Hepatocyte (in vitro differentiated cells): ENCODE results near the gene CCDC12.

Experiments used
- EZH2 ChIP-seq: fragments of 200-600 bp; sonication (generic); IDR thresholded peaks from 2 replicates; pipeline ENCODE4 v1.6.1; 2016; ENCODE audit warnings: antibody characterized with exemption, mild to moderate bottlenecking, borderline replicate concordance
- TF ChIP-seq, protein P1 (sequence below): fragments of 200-600 bp; sonication (generic); IDR thresholded peaks from 2 replicates; pipeline ENCODE4 v1.5.1; 2016; ENCODE audit warnings: antibody characterized with exemption, mild to moderate bottlenecking; ENCODE audit not compliant: poor library complexity

GRCh38 chr3:46889381-46890110, 87.0 kb downstream of the CCDC12 start:
- TF ChIP-seq, protein P1, sequence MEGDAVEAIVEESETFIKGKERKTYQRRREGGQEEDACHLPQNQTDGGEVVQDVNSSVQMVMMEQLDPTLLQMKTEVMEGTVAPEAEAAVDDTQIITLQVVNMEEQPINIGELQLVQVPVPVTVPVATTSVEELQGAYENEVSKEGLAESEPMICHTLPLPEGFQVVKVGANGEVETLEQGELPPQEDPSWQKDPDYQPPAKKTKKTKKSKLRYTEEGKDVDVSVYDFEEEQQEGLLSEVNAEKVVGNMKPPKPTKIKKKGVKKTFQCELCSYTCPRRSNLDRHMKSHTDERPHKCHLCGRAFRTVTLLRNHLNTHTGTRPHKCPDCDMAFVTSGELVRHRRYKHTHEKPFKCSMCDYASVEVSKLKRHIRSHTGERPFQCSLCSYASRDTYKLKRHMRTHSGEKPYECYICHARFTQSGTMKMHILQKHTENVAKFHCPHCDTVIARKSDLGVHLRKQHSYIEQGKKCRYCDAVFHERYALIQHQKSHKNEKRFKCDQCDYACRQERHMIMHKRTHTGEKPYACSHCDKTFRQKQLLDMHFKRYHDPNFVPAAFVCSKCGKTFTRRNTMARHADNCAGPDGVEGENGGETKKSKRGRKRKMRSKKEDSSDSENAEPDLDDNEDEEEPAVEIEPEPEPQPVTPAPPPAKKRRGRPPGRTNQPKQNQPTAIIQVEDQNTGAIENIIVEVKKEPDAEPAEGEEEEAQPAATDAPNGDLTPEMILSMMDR: no peak
- no peak for TF ChIP-seq EZH2
